ENCODE measurements around the gene KIF26B. TPM values are rescaled to one million over a fixed set of nuclear protein-coding genes. Genes with fewer than 3 reads are reported as not detected.

KIF26B gene
- total RNA-seq, 4 donors from 2014 or later, result 2.4 to 6.7 (median 6.1) TPM

DNA sequence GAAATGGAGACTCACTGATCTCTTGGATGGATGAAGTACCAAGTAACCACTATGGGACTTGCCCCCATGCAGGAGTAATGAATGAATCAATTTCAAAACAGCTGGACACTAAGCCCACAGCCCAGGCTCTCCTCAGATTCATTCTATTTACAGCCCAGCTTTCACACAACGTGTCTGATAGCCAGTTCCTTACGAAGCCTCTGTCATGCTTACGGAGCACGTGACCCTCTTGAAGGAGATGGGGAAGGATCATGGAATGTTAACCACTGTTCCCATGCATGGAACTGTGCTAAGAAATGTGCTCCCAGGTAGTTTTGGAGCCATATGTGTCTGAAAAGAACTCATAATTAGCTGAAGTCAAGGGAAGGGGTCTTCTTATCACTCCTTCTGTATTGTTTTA is 124.1 kb downstream of the KIF26B start:
- Histone ChIP-seq H3K36me3 (no peaks in the 10 kb centered on the region), H3K27me3 (no peaks in the 10 kb centered on the region), H3K27ac (no peak overlapping the region), H3K4me1 (peaks cover 0 to 3% of the 10 kb centered on the region in 2 donors), H3K4me3 (replicated peaks in 1 of 3) (no peak overlapping the region), H3K9me3 (no peaks in the 10 kb centered on the region)
- 76 to 83% methylated on average over 4 of the region's 4 CpGs for WGBS, 2 donors
- intact Hi-C loops (cut with DNase I), result no loop called here
- no peak for DNase-seq
- TF ChIP-seq, protein P1, sequence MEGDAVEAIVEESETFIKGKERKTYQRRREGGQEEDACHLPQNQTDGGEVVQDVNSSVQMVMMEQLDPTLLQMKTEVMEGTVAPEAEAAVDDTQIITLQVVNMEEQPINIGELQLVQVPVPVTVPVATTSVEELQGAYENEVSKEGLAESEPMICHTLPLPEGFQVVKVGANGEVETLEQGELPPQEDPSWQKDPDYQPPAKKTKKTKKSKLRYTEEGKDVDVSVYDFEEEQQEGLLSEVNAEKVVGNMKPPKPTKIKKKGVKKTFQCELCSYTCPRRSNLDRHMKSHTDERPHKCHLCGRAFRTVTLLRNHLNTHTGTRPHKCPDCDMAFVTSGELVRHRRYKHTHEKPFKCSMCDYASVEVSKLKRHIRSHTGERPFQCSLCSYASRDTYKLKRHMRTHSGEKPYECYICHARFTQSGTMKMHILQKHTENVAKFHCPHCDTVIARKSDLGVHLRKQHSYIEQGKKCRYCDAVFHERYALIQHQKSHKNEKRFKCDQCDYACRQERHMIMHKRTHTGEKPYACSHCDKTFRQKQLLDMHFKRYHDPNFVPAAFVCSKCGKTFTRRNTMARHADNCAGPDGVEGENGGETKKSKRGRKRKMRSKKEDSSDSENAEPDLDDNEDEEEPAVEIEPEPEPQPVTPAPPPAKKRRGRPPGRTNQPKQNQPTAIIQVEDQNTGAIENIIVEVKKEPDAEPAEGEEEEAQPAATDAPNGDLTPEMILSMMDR (IDR thresholded peaks at IDR 0.05), result no peak
- TF ChIP-seq POLR2A (IDR thresholded peaks at IDR 0.05), result no peak

DNA sequence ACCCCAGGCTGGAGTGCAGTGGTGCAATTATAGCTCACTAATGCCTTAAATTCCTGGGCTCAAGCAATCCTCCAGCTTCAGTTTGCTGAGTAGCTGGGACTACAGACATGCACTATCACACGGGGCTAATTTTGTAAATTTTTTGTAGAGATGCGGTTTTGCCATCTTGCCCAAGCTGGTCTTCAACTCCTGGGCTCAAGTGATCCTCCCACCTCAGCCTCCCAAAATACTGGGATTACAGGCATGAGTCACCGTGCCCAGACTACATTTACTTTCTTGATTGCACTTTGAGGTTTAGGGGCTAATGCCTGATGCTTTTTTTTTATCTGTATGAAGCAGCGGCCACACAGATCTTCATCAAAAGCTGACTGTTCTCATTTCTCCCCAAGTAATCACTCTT is 124.6 kb downstream of the KIF26B start:
- DNase-seq, result no peak
- intact Hi-C loops (cut with DNase I), result no loop called here
- Histone ChIP-seq H3K27me3 (no peaks in the 10 kb centered on the region), H3K9me3 (no peaks in the 10 kb centered on the region), H3K36me3 (no peaks in the 10 kb centered on the region), H3K4me1 (peaks cover 0 to 3% of the 10 kb centered on the region in 2 donors), H3K27ac (no peak overlapping the region), H3K4me3 (replicated peaks in 1 of 3) (no peak overlapping the region)
- WGBS, 2 donors, result 88 to 91% methylated on average over 4 of the region's 4 CpGs
- TF ChIP-seq, protein P1 (IDR thresholded peaks at IDR 0.05), result no peak
- TF ChIP-seq POLR2A (IDR thresholded peaks at IDR 0.05), result no peak

DNA sequence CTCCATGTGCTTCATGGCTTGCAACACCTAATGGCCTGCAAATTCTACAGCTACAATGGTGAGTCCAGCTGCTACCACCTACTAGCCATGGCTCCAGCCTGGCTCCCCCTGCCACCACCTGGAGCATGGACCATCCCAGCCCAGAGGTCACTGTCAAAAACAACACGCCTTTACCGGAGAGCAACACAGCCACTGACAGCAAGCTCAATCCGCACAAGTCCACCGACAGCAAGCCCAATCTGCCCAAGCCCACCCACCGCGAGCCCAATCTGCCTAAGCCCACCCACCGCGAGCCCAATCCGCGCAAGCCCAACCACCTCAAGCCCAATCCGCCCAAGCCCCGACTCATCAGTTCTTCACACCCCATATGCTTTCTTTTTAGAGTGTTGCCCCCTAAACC is 128.2 kb downstream of the KIF26B start:
- H3K27me3 ChIP-seq, result no peaks in the 10 kb centered on the region
- no peak for DNase-seq
- 97 to 99% methylated on average over 12 of the region's 12 CpGs for whole genome bisulfite sequencing, 2 donors
- H3K9me3 ChIP-seq, result no peaks in the 10 kb centered on the region
- intact Hi-C loops (cut with DNase I), result no loop called here
- H3K36me3 ChIP-seq, result no peaks in the 10 kb centered on the region
- no peak overlapping the region for H3K4me3 ChIP-seq (replicated peaks in 1 of 3)
- no peak overlapping the region for H3K27ac ChIP-seq
- TF ChIP-seq POLR2A (IDR thresholded peaks at IDR 0.05), result no peak
- no peaks in the 10 kb centered on the region for H3K4me1 ChIP-seq

DNA sequence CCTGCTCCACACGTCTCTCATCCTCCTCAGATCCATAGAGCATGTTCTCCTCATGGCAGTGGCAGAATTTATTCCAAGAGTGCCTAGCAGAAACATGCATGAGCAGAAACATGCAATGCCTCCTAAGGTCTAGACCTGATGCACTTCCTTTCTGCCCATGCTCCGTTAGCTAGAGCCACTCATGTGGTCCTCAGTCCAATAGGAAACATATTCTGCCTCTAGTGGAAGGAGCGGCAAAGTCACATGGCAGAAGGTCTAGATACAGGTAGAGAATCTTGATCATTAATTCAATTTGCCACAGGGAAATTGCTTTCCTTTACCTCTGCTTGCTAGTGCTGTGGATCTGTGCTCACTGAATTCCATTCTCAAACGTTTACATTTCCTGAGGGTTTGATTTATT is 130.4 kb downstream of the KIF26B start:
- Histone ChIP-seq H3K9me3 (no peaks in the 10 kb centered on the region), H3K4me1 (peaks cover 0 to 2% of the 10 kb centered on the region in 2 donors), H3K27me3 (no peaks in the 10 kb centered on the region), H3K4me3 (replicated peaks in 1 of 3) (no peak overlapping the region), H3K27ac (no peak overlapping the region), H3K36me3 (no peaks in the 10 kb centered on the region)
- WGBS, 2 donors, result 83 to 87% methylated on average over 4 of the region's 4 CpGs
- DNase-seq, result no peak
- TF ChIP-seq, protein P1 (IDR thresholded peaks at IDR 0.05), result no peak
- no peak for TF ChIP-seq POLR2A (IDR thresholded peaks at IDR 0.05)
- intact Hi-C loops (cut with DNase I), result no loop called here

DNA sequence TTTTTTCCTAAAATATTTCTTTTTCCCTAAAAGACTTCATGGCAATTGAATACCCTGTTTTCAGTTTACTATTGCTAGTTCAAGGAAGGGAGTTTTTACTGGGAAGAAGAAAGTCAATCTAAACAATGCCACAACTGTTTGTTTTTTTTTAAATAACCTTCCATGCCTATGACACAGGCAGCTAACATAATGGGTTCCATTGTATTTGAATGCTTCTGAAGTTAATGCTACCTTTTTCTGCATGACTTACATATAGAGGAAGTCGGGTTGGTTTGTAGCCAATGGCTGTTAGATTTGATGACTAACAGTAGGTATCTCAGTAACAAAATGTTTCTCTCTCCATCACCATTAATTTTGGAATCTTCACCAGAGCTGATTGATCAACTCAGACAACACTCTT is 134.0 kb downstream of the KIF26B start:
- Histone ChIP-seq H3K36me3 (no peaks in the 10 kb centered on the region), H3K4me1 (peaks cover 18 to 22% of the 10 kb centered on the region in 2 donors), H3K27me3 (no peaks in the 10 kb centered on the region), H3K27ac (no peak overlapping the region), H3K9me3 (no peaks in the 10 kb centered on the region), H3K4me3 (replicated peaks in 1 of 3) (no peak overlapping the region)
- intact Hi-C loops (cut with DNase I), result no loop called here
- TF ChIP-seq, protein P1 (IDR thresholded peaks at IDR 0.05), result no peak
- no peak for TF ChIP-seq POLR2A (IDR thresholded peaks at IDR 0.05)
- no peak for DNase-seq
- 88% methylated on average over 1 of the region's 1 CpG for WGBS, 2 donors

DNA sequence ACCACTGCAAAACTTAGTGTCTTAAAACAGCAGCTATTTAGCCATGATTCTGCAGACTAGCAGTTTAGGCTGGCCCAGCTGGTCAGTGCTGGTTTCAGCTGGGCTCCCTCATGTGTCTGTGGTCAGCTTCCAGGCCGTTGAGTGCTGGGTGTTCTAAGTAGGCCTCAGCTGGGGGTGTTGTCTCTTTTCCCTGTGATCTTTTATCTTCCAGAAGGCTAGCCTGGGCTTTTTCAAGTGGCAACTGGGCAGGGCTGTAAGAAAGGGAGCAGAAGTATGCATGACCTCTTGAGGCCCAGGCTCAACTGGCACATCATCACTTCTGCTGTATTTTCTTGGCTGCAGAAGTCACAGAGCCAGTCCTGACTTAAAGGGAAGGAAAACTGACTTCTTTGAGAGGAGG is 136.1 kb downstream of the KIF26B start:
- Histone ChIP-seq H3K4me1 (peaks cover 18 to 22% of the 10 kb centered on the region in 2 donors), H3K36me3 (no peaks in the 10 kb centered on the region), H3K27me3 (no peaks in the 10 kb centered on the region), H3K27ac (peak overlapping the region; percentile 18 to 83 (median 61)), H3K4me3 (replicated peaks in 1 of 3) (no peak overlapping the region), H3K9me3 (no peaks in the 10 kb centered on the region)
- 0 to 20% methylated on average over 1 of the region's 1 CpG for WGBS, 2 donors
- no peak for TF ChIP-seq POLR2A (IDR thresholded peaks at IDR 0.05)
- TF ChIP-seq, protein P1 (IDR thresholded peaks at IDR 0.05), result no peak
- intact Hi-C loops (cut with DNase I), result no loop called here
- peak; percentile 80 to 82 for DNase-seq
